ENCODE data around the gene FCER1A. TPM values are rescaled to one million over a fixed set of nuclear protein-coding genes. Genes with fewer than 3 reads are reported as not detected.

Gene FCER1A
- total RNA-seq (1 to 10 TPM in 3 of 9 donors, under 1 TPM in 3, not detected in 3; 0.44 to 2.4 (median 1.1) TPM), polyA plus RNA-seq (under 1 TPM in 1 of 2 donors, not detected in 1; 0.15 TPM)
- long read RNA-seq, donor 1, result 0 reads
- long read RNA-seq, donor 2, partial matches to known transcripts, result 1 of 1 reads
- long read RNA-seq, donor 2, other reads (novel, unspliced or antisense), result 0 of 1 reads
- long read RNA-seq, donor 3, result 0 reads

DNA sequence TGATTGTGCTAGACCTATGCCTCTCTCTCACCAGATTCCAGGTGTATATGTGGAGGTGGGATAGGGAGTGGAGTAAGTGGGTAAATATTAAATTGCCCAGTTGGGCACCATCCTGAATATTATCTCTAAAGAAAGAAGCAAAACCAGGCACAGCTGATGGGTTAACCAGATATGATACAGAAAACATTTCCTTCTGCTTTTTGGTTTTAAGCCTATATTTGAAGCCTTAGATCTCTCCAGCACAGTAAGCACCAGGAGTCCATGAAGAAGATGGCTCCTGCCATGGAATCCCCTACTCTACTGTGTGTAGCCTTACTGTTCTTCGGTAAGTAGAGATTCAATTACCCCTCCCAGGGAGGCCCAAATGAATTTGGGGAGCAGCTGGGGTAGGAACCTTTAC is at the start of gene FCER1A:
Gene FCER1A (plus strand): TSS at position 242 of the 400 bp plus-strand sequence. CDS start 29 bp downstream, at position 271.
- intact Hi-C loops (cut with DNase I), result no loop called here
- H3K27ac ChIP-seq, result no peak within 1 kb of the TSS
- no peak for ATAC-seq
- TF ChIP-seq CTCF (IDR thresholded peaks at IDR 0.05) (no peak), POLR2A (IDR thresholded peaks at IDR 0.05) (no peak)
- WGBS, 4 donors, result 79 to 92% (median 88%) methylated on average over 1 of the region's 1 CpG
- H3K4me1 ChIP-seq, result peaks cover 0 to 6% (median 0%) of the 10 kb centered on the region in 12 donors
- no peaks in the 10 kb centered on the region for H3K36me3 ChIP-seq
- H3K27me3 ChIP-seq, result peaks cover 0 to 3% (median 0%) of the 10 kb centered on the region in 9 donors
- DNase-seq, result no peak
- H3K4me3 ChIP-seq, result no peak within 1 kb of the TSS
- H3K9me3 ChIP-seq, result no peaks in the 10 kb centered on the region

DNA sequence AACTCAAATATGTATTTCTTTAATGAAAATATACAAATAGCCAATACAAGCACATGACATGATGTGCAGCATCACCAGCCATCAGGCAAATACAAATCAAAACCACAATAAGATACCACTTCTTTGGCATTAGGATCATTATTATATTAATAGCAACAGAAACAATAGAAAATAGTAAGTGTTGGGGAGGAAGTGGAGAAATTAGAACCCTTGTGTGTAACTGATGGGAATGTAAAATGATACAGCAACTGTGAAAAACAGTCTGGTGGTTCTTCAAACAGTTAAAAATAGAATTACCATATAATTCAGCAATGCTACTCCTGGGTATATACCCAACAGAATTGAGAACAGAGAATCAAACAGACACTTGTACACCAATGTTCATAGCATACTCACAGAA is 40.8 kb upstream of the FCER1A start:
- Histone ChIP-seq H3K4me3 (no peak overlapping the region), H3K27ac (no peak overlapping the region), H3K9me3 (peaks cover 0 to 8% (median 0%) of the 10 kb centered on the region in 12 donors), H3K36me3 (no peaks in the 10 kb centered on the region), H3K4me1 (no peaks in the 10 kb centered on the region), H3K27me3 (no peaks in the 10 kb centered on the region)
- TF ChIP-seq CTCF (IDR thresholded peaks at IDR 0.05) (no peak), POLR2A (IDR thresholded peaks at IDR 0.05) (no peak)
- DNase-seq (no peak), ATAC-seq (no peak)
- intact Hi-C loops (cut with DNase I), result no loop called here

DNA sequence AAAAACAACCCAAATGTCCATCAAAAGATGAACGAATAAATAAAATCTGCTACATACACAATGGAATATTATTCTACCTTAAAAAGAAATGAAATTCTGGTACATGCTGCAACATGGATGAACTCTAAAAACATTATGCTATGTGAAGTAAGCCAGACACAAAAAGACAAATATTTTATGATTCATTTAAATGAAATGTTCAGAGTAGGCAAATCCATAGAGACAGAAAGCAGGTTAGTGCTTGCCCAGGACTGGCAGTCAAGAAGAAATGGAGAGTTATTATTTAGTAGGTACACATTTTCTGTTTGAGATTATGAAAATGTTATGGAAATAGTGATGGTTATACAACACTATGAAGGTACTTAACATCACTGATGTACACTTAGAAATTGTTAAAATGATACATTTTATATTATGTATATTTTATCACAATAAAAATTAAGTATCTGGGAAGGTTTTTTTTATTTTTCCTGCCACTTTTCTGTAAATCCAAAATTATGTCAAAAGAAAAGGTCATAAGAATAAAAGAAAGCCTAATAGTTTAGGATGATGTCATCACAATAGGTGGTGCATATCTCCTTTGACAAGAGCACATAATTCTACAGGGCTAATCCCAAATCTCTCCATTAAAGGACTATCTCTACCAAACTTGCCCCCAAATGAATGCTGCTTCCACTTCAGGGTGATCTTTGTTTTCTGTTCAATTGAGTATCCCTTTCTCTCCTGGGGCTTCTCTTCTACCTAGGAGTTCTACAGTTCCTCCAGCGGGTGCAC is 40.2 kb upstream of the FCER1A start:
- Histone ChIP-seq H3K27ac (no peak overlapping the region), H3K27me3 (no peaks in the 10 kb centered on the region), H3K9me3 (peaks cover 0 to 2% (median 0%) of the 10 kb centered on the region in 12 donors), H3K36me3 (no peaks in the 10 kb centered on the region), H3K4me1 (no peaks in the 10 kb centered on the region), H3K4me3 (no peak overlapping the region)
- TF ChIP-seq POLR2A (IDR thresholded peaks at IDR 0.05), result no peak
- TF ChIP-seq CTCF (IDR thresholded peaks at IDR 0.05), result no peak
- intact Hi-C loops (cut with DNase I), result no loop called here
- 83 to 88% (median 83%) methylated on average over 2 of the region's 2 CpGs for WGBS, 4 donors
- ATAC-seq (no peak), DNase-seq (no peak)

DNA sequence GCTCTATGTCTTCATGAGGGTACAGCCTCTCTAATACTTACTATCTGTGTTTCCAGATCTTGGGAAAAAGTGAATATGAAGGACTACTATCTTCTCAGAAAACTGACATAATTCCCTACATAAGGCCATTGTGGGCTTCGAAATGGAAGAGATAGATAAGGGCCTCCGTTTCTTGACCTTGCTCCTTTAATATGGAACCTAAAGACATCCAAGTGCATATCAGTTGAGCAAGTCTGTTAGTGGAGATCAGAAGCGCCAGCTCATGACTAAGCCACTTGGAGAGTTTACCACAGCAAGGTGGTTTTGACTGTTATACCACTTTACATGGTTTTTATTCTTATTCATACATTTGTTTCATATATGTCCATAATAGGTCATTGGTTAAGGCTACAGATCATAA is 35.3 kb upstream of the FCER1A start:
- 60 to 83% (median 73%) methylated on average over 3 of the region's 3 CpGs for WGBS, 4 donors
- intact Hi-C loops (cut with DNase I), result no loop called here
- Histone ChIP-seq H3K4me1 (no peaks in the 10 kb centered on the region), H3K9me3 (no peaks in the 10 kb centered on the region), H3K36me3 (no peaks in the 10 kb centered on the region), H3K27me3 (no peaks in the 10 kb centered on the region), H3K4me3 (no peak overlapping the region), H3K27ac (no peak overlapping the region)
- ATAC-seq (no peak), DNase-seq (no peak)
- no peak for TF ChIP-seq CTCF (IDR thresholded peaks at IDR 0.05)
